HEK293T (cell line): ENCODE measurements around the gene MFRP.

Experiments
- CTCF ChIA-PET: fragments of 350-600 bp; formaldehyde crosslinking; extraction: SDS; loops from one replicate; lab custom pipeline; 2021; ENCODE audit warnings: antibody characterized with exemption, inconsistent platforms; lab: Yijun Ruan, JAX
- POLR2A ChIA-PET: fragments of 350-600 bp; formaldehyde crosslinking; extraction: SDS; loops from one replicate; lab custom pipeline; 2020; ENCODE audit warnings: antibody characterized with exemption, inconsistent platforms; lab: Yijun Ruan, JAX
- DNase-seq: peaks from one replicate; pipeline ENCODE4 v3.0.0; 2012; ENCODE audit warnings: mixed read lengths; ENCODE audit errors: extremely low spot score
- ARNT ChIP-seq: fragments of 450-650 bp; IDR thresholded peaks from 2 replicates; pipeline ENCODE4 v1.6.1; 2017; ENCODE audit warnings: mild to moderate bottlenecking
- BHLHE40 ChIP-seq: fragments of 450-650 bp; IDR thresholded peaks from 2 replicates; pipeline ENCODE4 v1.6.1; 2016; ENCODE audit warnings: mild to moderate bottlenecking, moderate library complexity, borderline replicate concordance
- CTBP1 ChIP-seq: fragments of 450-650 bp; IDR thresholded peaks from 2 replicates; pipeline ENCODE4 v1.6.1; 2016; ENCODE audit warnings: borderline replicate concordance
- ELF4 ChIP-seq: fragments of 450-650 bp; IDR thresholded peaks from 2 replicates; pipeline ENCODE4 v1.6.1; 2017; ENCODE audit warnings: antibody characterized with exemption
- FOXA1 ChIP-seq: fragments of 450-650 bp; IDR thresholded peaks from 2 replicates; pipeline ENCODE4 v1.6.1; 2016; ENCODE audit warnings: mild to moderate bottlenecking
- FOXK2 ChIP-seq: fragments of 450-650 bp; IDR thresholded peaks from 2 replicates; pipeline ENCODE4 v1.6.1; 2016; ENCODE audit warnings: mild to moderate bottlenecking
- FOXM1 ChIP-seq: fragments of 450-650 bp; IDR thresholded peaks from 2 replicates; pipeline ENCODE4 v1.6.1; 2017; ENCODE audit warnings: mild to moderate bottlenecking, borderline replicate concordance
- HDGF ChIP-seq: fragments of 450-650 bp; IDR thresholded peaks from 2 replicates; pipeline ENCODE4 v1.6.1; 2017; ENCODE audit warnings: antibody characterized with exemption, borderline replicate concordance
- L3MBTL2 ChIP-seq: fragments of 450-650 bp; conservative IDR thresholded peaks from 2 replicates; pipeline ENCODE4 v1.6.1; 2016; ENCODE audit warnings: mild to moderate bottlenecking
- LEF1 ChIP-seq: fragments of 450-650 bp; IDR thresholded peaks from 2 replicates; pipeline ENCODE4 v1.6.1; 2017; ENCODE audit warnings: mild to moderate bottlenecking, borderline replicate concordance
- NFRKB ChIP-seq: fragments of 450-650 bp; IDR thresholded peaks from 2 replicates; pipeline ENCODE4 v1.6.1; 2016; ENCODE audit warnings: mild to moderate bottlenecking, moderate library complexity
- PKNOX1 ChIP-seq: fragments of 450-650 bp; IDR thresholded peaks from 2 replicates; pipeline ENCODE4 v1.6.1; 2016
- SP1 ChIP-seq: fragments of 450-650 bp; IDR thresholded peaks from 2 replicates; pipeline ENCODE4 v1.6.1; 2017
- SUZ12 ChIP-seq: fragments of 450-650 bp; IDR thresholded peaks from 2 replicates; pipeline ENCODE4 v1.6.1; 2016; ENCODE audit warnings: mild to moderate bottlenecking
- TARDBP ChIP-seq: fragments of 450-650 bp; IDR thresholded peaks from 2 replicates; pipeline ENCODE4 v1.6.1; 2016
- ZNF384 ChIP-seq: fragments of 450-650 bp; IDR thresholded peaks from 2 replicates; pipeline ENCODE4 v1.6.1; 2016

MFRP gene

DNA sequence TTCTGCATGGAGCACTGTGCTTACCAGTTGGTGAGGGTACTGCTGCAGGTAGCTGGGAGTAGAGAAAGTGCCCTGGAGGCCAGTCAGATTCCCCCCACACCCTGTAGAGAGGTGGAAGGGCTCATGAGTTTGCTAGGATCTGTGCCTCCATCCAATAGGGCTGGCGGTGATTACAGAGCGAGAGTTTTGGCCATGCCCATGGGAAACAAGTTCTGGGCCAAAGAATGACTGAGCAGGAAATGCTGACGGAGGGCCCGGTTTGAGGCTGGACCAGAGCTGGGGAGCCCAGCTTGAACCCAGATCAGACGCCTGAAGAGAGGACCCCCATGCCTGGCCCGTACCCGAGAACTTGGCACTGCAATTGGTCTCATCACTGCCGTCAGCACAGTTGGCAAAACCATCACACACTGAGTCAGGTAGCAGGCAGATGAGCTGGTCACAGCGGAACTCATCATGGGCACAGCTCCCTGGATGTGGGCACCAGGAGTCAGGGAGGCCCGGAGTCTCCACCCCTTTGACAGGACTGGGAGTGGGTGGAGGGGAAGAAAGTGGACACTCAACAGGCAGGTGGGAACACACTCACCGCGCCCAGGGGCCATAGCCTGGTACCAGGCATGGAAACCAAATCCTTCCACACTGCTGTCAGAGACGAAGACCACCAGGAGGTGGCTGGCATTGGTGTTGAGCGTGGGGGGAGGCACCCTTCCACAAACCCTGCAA, 2.1 kb downstream of the MFRP start:
- TF ChIP-seq L3MBTL2 (no peak), TARDBP (no peak), ARNT (no peak), HDGF (no peak), BHLHE40 (no peak), SP1 (no peak), LEF1 (no peak), PKNOX1 (no peak), ZNF384 (no peak), ELF4 (no peak), FOXK2 (no peak), NFRKB (no peak), CTBP1 (no peak), FOXA1 (no peak), FOXM1 (no peak), SUZ12 (no peak)
- no peak for DNase-seq
- ChIA-PET POLR2A (no interaction called here), CTCF (interaction anchor here (0.6 to 1.5 kb wide), 2 partner anchors 23 to 26 kb away, joined by 4 to 5 read pairs; no protein-coding TSS in a partner anchor)

GRCh38 chr11:119343726-119344125, 2.8 kb downstream of the MFRP start:
- POLR2A ChIA-PET, result no interaction called here
- CTCF ChIA-PET, result interaction anchor here (1.0 to 1.5 kb wide), 2 partner anchors 22 to 131 kb away, joined by 3 to 5 read pairs; no protein-coding TSS in a partner anchor
- no peak for DNase-seq
- TF ChIP-seq FOXM1, result no peak
- no peak for TF ChIP-seq NFRKB
- no peak for TF ChIP-seq ELF4
- TF ChIP-seq LEF1, result no peak
- TF ChIP-seq SP1, result no peak
- TF ChIP-seq PKNOX1, result no peak
- no peak for TF ChIP-seq SUZ12
- no peak for TF ChIP-seq L3MBTL2
- TF ChIP-seq ZNF384, result no peak
- no peak for TF ChIP-seq BHLHE40
- no peak for TF ChIP-seq CTBP1
- no peak for TF ChIP-seq ARNT
- TF ChIP-seq TARDBP, result no peak
- no peak for TF ChIP-seq FOXA1
- TF ChIP-seq FOXK2, result no peak
- TF ChIP-seq HDGF, result no peak

DNA sequence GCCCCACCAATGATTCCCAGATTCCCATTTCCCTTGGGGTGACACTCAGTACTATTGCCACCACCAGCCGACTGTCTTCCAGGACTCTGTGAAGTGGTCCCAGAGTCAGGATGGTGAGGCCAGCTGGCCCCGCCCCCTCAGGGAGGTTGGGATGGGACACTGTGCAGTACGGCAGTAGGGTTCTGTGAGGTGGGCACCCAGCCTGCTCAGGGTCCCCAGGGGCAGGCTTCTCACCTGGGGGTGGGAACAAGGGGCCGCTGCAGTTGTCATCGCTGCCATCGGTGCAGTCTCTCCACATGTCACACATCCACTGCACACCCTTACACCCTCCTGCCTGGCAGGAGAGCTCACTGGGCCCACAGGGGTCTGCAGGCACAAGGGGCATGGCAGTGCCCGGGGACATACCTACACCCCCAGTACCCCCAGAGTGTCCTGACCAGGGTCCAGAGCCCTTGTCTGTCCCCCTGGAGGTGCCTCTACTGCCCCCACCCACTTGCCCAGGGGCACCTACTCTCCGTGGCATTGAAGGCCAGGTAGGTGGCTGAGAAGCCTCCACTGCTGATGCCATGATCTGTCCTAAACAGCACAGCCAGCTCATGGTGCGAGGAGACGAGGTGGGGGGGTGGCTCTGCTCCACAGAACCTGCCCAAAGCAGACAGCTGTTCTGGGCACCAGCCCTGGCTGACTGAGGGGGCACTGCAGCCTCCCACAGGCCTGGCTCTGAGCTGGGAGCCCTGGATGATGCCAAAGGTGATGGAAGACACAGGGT, 4.0 kb downstream of the MFRP start:
- ChIA-PET CTCF (interaction anchor here (1.5 kb wide), 1 partner anchor 21 kb away, joined by 5 read pairs; no protein-coding TSS in a partner anchor), POLR2A (no interaction called here)
- DNase-seq, result no peak
- TF ChIP-seq LEF1 (no peak), SUZ12 (no peak), FOXA1 (no peak), ARNT (no peak), SP1 (no peak), TARDBP (no peak), FOXM1 (no peak), L3MBTL2 (no peak), NFRKB (no peak), CTBP1 (no peak), PKNOX1 (no peak), FOXK2 (no peak), BHLHE40 (no peak), HDGF (no peak), ELF4 (no peak), ZNF384 (no peak)

DNA sequence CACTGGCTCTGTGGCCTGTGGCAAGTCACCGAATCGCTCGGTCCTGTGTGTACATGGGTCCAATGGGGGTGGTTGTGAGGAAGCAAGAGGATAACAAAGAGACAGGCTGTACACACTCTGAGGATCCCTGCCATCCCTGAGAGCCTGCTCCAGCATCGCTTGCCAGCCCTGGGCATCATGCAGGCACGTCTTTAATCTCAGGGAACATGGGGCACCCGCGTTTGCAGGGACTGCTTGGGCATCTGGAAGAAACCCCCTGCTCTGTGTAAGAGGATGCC, 4.5 kb downstream of the MFRP start:
- TF ChIP-seq ARNT (no peak), LEF1 (no peak), FOXA1 (no peak), NFRKB (no peak), BHLHE40 (no peak), HDGF (no peak), TARDBP (no peak)
- ChIA-PET POLR2A (no interaction called here), CTCF (no interaction called here)
- DNase-seq, result no peak

- DNase-seq, result no peak
- ChIA-PET POLR2A (interaction anchor here (1.1 kb wide), 1 partner anchor 20 kb away, joined by 3 read pairs; no protein-coding TSS in a partner anchor), CTCF (interaction anchor here (0.6 to 1.0 kb wide), 3 partner anchors 18 to 1057 kb away, joined by 3 to 6 read pairs (median 3); no protein-coding TSS in a partner anchor)
- TF ChIP-seq ZNF384 (no peak), BHLHE40 (no peak), SP1 (no peak), ARNT (no peak), ELF4 (no peak), FOXA1 (no peak), L3MBTL2 (no peak), LEF1 (no peak), PKNOX1 (no peak), HDGF (no peak), TARDBP (no peak), NFRKB (no peak), SUZ12 (no peak), CTBP1 (no peak), FOXK2 (no peak), FOXM1 (no peak)
Measured at GRCh38 chr11:119341222-119342022, 5.1 kb downstream of the MFRP start.
